IMR-90 (cell line): ENCODE results near the gene MARCO. TPM values are rescaled to one million over a fixed set of nuclear protein-coding genes. Genes with fewer than 3 reads are reported as not detected.

Source experiments
- ATAC-seq: fragments of 200-7000 bp; cut with Tn5 transposase; 2 replicates; pipeline ENCODE4 v1.9.1; 2020; ENCODE audit warnings: low read depth, mild to moderate bottlenecking, moderate library complexity
- BruUV-seq: library from RNA; stranded (reverse); fragments of 400-500 nt; replicated peaks from 2 replicates; lab custom pipeline; 2021; lab: Mats Ljungman, UMichigan
- CTCF ChIA-PET: fragments of 300-600 bp; formaldehyde crosslinking; extraction: SDS; loops from one replicate; lab custom pipeline; 2021; ENCODE audit warnings: antibody characterized with exemption; lab: Yijun Ruan, JAX
- POLR2A ChIA-PET: fragments of 300-600 bp; sonication (Branson Sonifier 250); formaldehyde crosslinking; loops from one replicate; lab custom pipeline; 2022; ENCODE audit warnings: antibody characterized with exemption; ENCODE audit not compliant: unreplicated experiment; lab: Charles Lee
- DNase-seq: peaks from one replicate; pipeline ENCODE4 v3.0.0; 2013
- H2AFZ ChIP-seq: replicated peaks from 2 replicates; pipeline ENCODE3; 2013; ENCODE audit warnings: low read length, mild to moderate bottlenecking; ENCODE audit not compliant: poor library complexity
- H2AK5ac ChIP-seq: 2 replicates; pipeline ENCODE4 v1.6.1; 2013; ENCODE audit warnings: low read depth, low read length, inconsistent platforms
- H2AK9ac ChIP-seq: replicated peaks from 2 replicates; pipeline ENCODE3; 2013; ENCODE audit warnings: mild to moderate bottlenecking, low read depth, low read length, moderate library complexity; ENCODE audit not compliant: poor library complexity
- H2BK120ac ChIP-seq: 2 replicates; pipeline ENCODE4 v1.6.1; 2013; ENCODE audit warnings: low read depth, low read length, inconsistent platforms
- H2BK15ac ChIP-seq: 3 replicates; pipeline ENCODE4 v1.6.1; 2013; ENCODE audit warnings: low read depth, low read length, inconsistent platforms
- H2BK20ac ChIP-seq: 2 replicates; pipeline ENCODE4 v1.6.1; 2013; ENCODE audit warnings: low read depth, mild to moderate bottlenecking, inconsistent platforms, low read length, moderate library complexity
- H2BK5ac ChIP-seq: 2 replicates; pipeline ENCODE4 v1.6.1; 2013; ENCODE audit warnings: mild to moderate bottlenecking, low read depth, low read length, inconsistent platforms; ENCODE audit not compliant: poor library complexity, severe bottlenecking
- H3K14ac ChIP-seq: replicated peaks from 2 replicates; pipeline ENCODE4 v1.6.1; 2013; ENCODE audit warnings: low read depth, low read length, inconsistent platforms
- H3K18ac ChIP-seq: 2 replicates; pipeline ENCODE4 v1.6.1; 2013; ENCODE audit warnings: low read depth, low read length, control low read depth
- H3K23ac ChIP-seq: 2 replicates; pipeline ENCODE4 v1.6.1; 2013; ENCODE audit warnings: low read depth, low read length, inconsistent platforms
- H3K27ac ChIP-seq: 2 replicates; pipeline ENCODE4 v1.5.1; 2013; ENCODE audit warnings: mild to moderate bottlenecking, control low read depth, low read length; ENCODE audit not compliant: insufficient read depth
- H3K27me3 ChIP-seq: 2 replicates; pipeline ENCODE4 v1.6.1; 2013; ENCODE audit warnings: low read length; ENCODE audit not compliant: control insufficient read depth, insufficient read depth
- H3K36me3 ChIP-seq: 2 replicates; pipeline ENCODE4 v1.6.1; 2013; ENCODE audit warnings: low read length, mixed read lengths; ENCODE audit not compliant: control insufficient read depth, insufficient read depth
- H3K4ac ChIP-seq: 2 replicates; pipeline ENCODE4 v1.6.1; 2013; ENCODE audit warnings: low read depth, low read length, inconsistent platforms
- H3K4me1 ChIP-seq: 2 replicates; pipeline ENCODE4 v1.6.1; 2013; ENCODE audit warnings: low read length, mixed read lengths; ENCODE audit not compliant: control insufficient read depth, insufficient read depth
- H3K4me2 ChIP-seq: 2 replicates; pipeline ENCODE4 v1.6.1; 2013; ENCODE audit warnings: low read depth, mild to moderate bottlenecking, control low read depth, low read length, moderate library complexity
- H3K4me3 ChIP-seq: 2 replicates; pipeline ENCODE4 v1.5.1; 2013; ENCODE audit warnings: low read depth, mild to moderate bottlenecking, control low read depth, low read length, moderate library complexity; ENCODE audit not compliant: insufficient read depth
- H3K56ac ChIP-seq: 2 replicates; pipeline ENCODE4 v1.6.1; 2013; ENCODE audit warnings: low read length, inconsistent platforms; ENCODE audit not compliant: insufficient read depth; ENCODE audit errors: extremely low read depth
- H3K79me1 ChIP-seq, 2 experiments: 2 replicates each; pipeline ENCODE4 v1.6.1; 2013; ENCODE audit warnings: low read length in 2 of 2, inconsistent platforms in 1 of 2, low read depth in 1 of 2
- H3K9ac ChIP-seq: 2 replicates; pipeline ENCODE4 v1.6.1; 2013; ENCODE audit warnings: low read depth, low read length, control low read depth
- H3K9me1 ChIP-seq: 2 replicates; pipeline ENCODE4 v1.6.1; 2013; ENCODE audit warnings: low read length, inconsistent platforms; ENCODE audit not compliant: insufficient read depth
- H3K9me3 ChIP-seq: 2 replicates; pipeline ENCODE4 v1.6.1; 2013; ENCODE audit warnings: low read length; ENCODE audit not compliant: control insufficient read depth, insufficient read depth
- H4K20me1 ChIP-seq: 2 replicates; pipeline ENCODE4 v1.6.1; 2013; ENCODE audit warnings: low read length, inconsistent platforms; ENCODE audit not compliant: insufficient read depth
- H4K5ac ChIP-seq: 2 replicates; pipeline ENCODE4 v1.6.1; 2013; ENCODE audit warnings: mild to moderate bottlenecking, low read depth, low read length, control low read depth
- H4K8ac ChIP-seq, 2 experiments: 2 replicates each; pipeline ENCODE4 v1.6.1; 2013; ENCODE audit warnings: low read depth in 2 of 2, low read length in 2 of 2, control low read depth in 1 of 2, inconsistent platforms in 1 of 2
- H4K91ac ChIP-seq: 2 replicates; pipeline ENCODE4 v1.6.1; 2013; ENCODE audit warnings: low read depth, low read length, inconsistent platforms; ENCODE audit not compliant: insufficient read depth
- BHLHE40 ChIP-seq: fragments of 150-350 bp; IDR thresholded peaks from 2 replicates; pipeline ENCODE4 v1.6.1; 2016; ENCODE audit warnings: mild to moderate bottlenecking, low read depth, low read length
- CEBPB ChIP-seq: IDR thresholded peaks from 2 replicates; pipeline ENCODE4 v1.6.1; 2012; ENCODE audit warnings: low read depth, low read length, improper control_type of control experiment
- CHD1 ChIP-seq: IDR thresholded peaks from 2 replicates; pipeline ENCODE4 v1.6.1; 2012; ENCODE audit warnings: low read depth, low read length, improper control_type of control experiment
- FOS ChIP-seq: fragments of 150-350 bp; IDR thresholded peaks from 2 replicates; pipeline ENCODE4 v1.6.1; 2016; ENCODE audit warnings: low read depth, low read length
- MAFK ChIP-seq: IDR thresholded peaks from 2 replicates; pipeline ENCODE4 v1.6.1; 2012; ENCODE audit warnings: low read depth, low read length, improper control_type of control experiment
- MAZ ChIP-seq: IDR thresholded peaks from 2 replicates; pipeline ENCODE4 v1.6.1; 2012; ENCODE audit warnings: low read depth, mild to moderate bottlenecking, low read length, improper control_type of control experiment, moderate library complexity, borderline replicate concordance
- MXI1 ChIP-seq: IDR thresholded peaks from 2 replicates; pipeline ENCODE4 v1.6.1; 2012; ENCODE audit warnings: low read depth, mild to moderate bottlenecking, low read length, moderate library complexity, borderline replicate concordance
- NFE2L2 ChIP-seq: fragments of 150-350 bp; IDR thresholded peaks from 2 replicates; pipeline ENCODE4 v1.6.1; 2016; ENCODE audit warnings: low read depth, mild to moderate bottlenecking, low read length
- POLR2A ChIP-seq: IDR thresholded peaks from 2 replicates; pipeline ENCODE4 v1.6.1; 2012; ENCODE audit warnings: mild to moderate bottlenecking, low read depth, low read length
- RAD21 ChIP-seq: IDR thresholded peaks from 2 replicates; pipeline ENCODE4 v1.6.1; 2012; ENCODE audit warnings: low read length, improper control_type of control experiment
- RCOR1 ChIP-seq: IDR thresholded peaks from 2 replicates; pipeline ENCODE4 v1.6.1; 2012; ENCODE audit warnings: mild to moderate bottlenecking, low read length, improper control_type of control experiment; ENCODE audit not compliant: insufficient replicate concordance
- RFX5 ChIP-seq: IDR thresholded peaks from 2 replicates; pipeline ENCODE4 v1.8.0; 2012; ENCODE audit warnings: low read depth, mild to moderate bottlenecking, low read length, moderate library complexity
- SMC3 ChIP-seq: fragments of 150-350 bp; IDR thresholded peaks from 2 replicates; pipeline ENCODE4 v1.6.1; 2016; ENCODE audit warnings: low read depth, mild to moderate bottlenecking, antibody characterized with exemption, low read length, moderate library complexity
- WGBS, 2 experiments: methylation state at CpG; one replicate each; pipeline versions ENCODE4 v1.1.5 to v1.1.7; 2013; ENCODE audit warnings: missing lambda C conversion rate in 2 of 2; ENCODE audit not compliant: insufficient read length in 1 of 2; ENCODE audit errors: extremely low coverage in 2 of 2; 5-methylcytosine and 5-hydroxymethylcytosine counted together
- dilution Hi-C: fragments of 300-500 bp; cut with HindIII; formaldehyde crosslinking; loops from one replicate; pipeline ENCODE4 v1.14.3; 2018; ENCODE audit warnings: low sequenced_read_pairs; ENCODE audit not compliant: unreplicated experiment
- in situ Hi-C: fragments of 300-500 bp; cut with MboI; formaldehyde crosslinking; loops from 3 replicates; pipeline ENCODE4 v1.14.3; 2019; ENCODE audit warnings: low sequenced_read_pairs, inconsistent platforms, mixed read lengths
- intact Hi-C: fragments of 100-400 bp; cut with micrococcal nuclease; formaldehyde crosslinking; loops from 2 replicates; pipeline ENCODE4 v1.10.0; 2022
- polyA plus RNA-seq, 3 experiments: library from polyadenylated mRNA; depleted of rRNA; stranded (reverse); fragments of >200 nt; gene quantifications; 2 replicates each; pipeline ENCODE4 v1.2.3, GENCODE V29; 2012; ENCODE audit warnings: low replicate concordance in 1 of 3
- total RNA-seq: library from RNA; depleted of rRNA; stranded (reverse); fragments of >200 nt; gene quantifications from 2 replicates; pipeline ENCODE4 v1.2.3, GENCODE V29; 2012
- TF ChIP-seq, protein P1 (sequence below): fragments of 150-350 bp; IDR thresholded peaks from 2 replicates; pipeline ENCODE4 v1.6.1; 2017; ENCODE audit warnings: mild to moderate bottlenecking, antibody characterized with exemption, low read length, low read depth
- TF ChIP-seq, protein P2 (sequence below): fragments of 150-350 bp; IDR thresholded peaks from 2 replicates; pipeline ENCODE4 v1.6.1; 2016; ENCODE audit warnings: low read depth, mild to moderate bottlenecking, low read length, moderate library complexity, borderline replicate concordance
- TF ChIP-seq, protein P3 (sequence below): conservative IDR thresholded peaks from 2 replicates; pipeline ENCODE4 v1.5.1; 2012; ENCODE audit warnings: mild to moderate bottlenecking, low read depth, low read length, improper control_type of control experiment

MARCO gene
- total and polyA plus RNA-seq, 2 of the 4 experiments (the other 2 are of a cell fraction): not detected

DNA sequence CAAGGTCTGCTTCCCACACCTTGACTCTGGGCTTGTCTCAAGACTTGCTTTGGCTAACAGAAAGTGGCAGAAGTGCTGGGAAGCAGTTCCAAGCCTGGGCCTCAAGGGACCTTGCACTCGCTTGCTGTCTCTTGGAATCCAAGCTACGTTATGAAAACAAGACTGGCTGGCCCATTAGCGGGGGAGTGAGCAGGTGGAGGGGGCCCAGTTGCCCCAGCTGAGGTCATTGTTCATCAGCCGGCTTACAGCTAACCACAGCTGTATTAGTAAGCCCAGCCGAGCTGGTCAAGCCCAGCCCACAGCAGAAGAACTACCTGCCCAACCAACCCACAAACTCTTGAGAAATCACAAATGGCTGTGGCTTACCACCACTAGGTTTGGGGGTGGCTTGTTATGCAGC lies 63.1 kb downstream of the MARCO start:
- no peak overlapping the region for H4K8ac ChIP-seq
- no peaks in the 10 kb centered on the region; the same call in 1 of the 2 replicates for H3K27me3 ChIP-seq
- no TSS peak for BruUV-seq
- ChIA-PET POLR2A (no interaction called here), CTCF (no interaction called here)
- H2AFZ ChIP-seq: no peak overlapping the region
- no peak for TF ChIP-seq NFE2L2
- no peak for TF ChIP-seq MAFK
- TF ChIP-seq BHLHE40: no peak
- TF ChIP-seq MAZ: no peak
- no peak for TF ChIP-seq POLR2A
- no peak for TF ChIP-seq SMC3
- TF ChIP-seq FOS: no peak
- no peak for TF ChIP-seq CHD1
- no peak for TF ChIP-seq CEBPB
- TF ChIP-seq, protein P1, sequence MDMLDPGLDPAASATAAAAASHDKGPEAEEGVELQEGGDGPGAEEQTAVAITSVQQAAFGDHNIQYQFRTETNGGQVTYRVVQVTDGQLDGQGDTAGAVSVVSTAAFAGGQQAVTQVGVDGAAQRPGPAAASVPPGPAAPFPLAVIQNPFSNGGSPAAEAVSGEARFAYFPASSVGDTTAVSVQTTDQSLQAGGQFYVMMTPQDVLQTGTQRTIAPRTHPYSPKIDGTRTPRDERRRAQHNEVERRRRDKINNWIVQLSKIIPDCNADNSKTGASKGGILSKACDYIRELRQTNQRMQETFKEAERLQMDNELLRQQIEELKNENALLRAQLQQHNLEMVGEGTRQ: no peak
- TF ChIP-seq MXI1: no peak
- TF ChIP-seq, protein P2, sequence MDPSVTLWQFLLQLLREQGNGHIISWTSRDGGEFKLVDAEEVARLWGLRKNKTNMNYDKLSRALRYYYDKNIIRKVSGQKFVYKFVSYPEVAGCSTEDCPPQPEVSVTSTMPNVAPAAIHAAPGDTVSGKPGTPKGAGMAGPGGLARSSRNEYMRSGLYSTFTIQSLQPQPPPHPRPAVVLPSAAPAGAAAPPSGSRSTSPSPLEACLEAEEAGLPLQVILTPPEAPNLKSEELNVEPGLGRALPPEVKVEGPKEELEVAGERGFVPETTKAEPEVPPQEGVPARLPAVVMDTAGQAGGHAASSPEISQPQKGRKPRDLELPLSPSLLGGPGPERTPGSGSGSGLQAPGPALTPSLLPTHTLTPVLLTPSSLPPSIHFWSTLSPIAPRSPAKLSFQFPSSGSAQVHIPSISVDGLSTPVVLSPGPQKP: no peak
- no peak for TF ChIP-seq RCOR1
- TF ChIP-seq, protein P3, sequence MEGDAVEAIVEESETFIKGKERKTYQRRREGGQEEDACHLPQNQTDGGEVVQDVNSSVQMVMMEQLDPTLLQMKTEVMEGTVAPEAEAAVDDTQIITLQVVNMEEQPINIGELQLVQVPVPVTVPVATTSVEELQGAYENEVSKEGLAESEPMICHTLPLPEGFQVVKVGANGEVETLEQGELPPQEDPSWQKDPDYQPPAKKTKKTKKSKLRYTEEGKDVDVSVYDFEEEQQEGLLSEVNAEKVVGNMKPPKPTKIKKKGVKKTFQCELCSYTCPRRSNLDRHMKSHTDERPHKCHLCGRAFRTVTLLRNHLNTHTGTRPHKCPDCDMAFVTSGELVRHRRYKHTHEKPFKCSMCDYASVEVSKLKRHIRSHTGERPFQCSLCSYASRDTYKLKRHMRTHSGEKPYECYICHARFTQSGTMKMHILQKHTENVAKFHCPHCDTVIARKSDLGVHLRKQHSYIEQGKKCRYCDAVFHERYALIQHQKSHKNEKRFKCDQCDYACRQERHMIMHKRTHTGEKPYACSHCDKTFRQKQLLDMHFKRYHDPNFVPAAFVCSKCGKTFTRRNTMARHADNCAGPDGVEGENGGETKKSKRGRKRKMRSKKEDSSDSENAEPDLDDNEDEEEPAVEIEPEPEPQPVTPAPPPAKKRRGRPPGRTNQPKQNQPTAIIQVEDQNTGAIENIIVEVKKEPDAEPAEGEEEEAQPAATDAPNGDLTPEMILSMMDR: no peak
- no peak for TF ChIP-seq RFX5
- no peak for TF ChIP-seq RAD21
- H2BK5ac ChIP-seq: no peak overlapping the region
- H4K5ac ChIP-seq: no peak overlapping the region
- ATAC-seq (no peak), DNase-seq (no peak)
- H4K91ac ChIP-seq: no peak overlapping the region
- no peak overlapping the region for H2BK20ac ChIP-seq
- intact Hi-C loops: no loop called here
- dilution Hi-C loops: no loop called here
- H3K56ac ChIP-seq: no peak overlapping the region
- no peak overlapping the region for H3K4ac ChIP-seq
- in situ Hi-C loops: no loop called here
- H3K4me3 ChIP-seq: no peak overlapping the region
- no peak overlapping the region for H3K14ac ChIP-seq
- H4K20me1 ChIP-seq: no peaks in the 10 kb centered on the region
- no peak overlapping the region for H3K9ac ChIP-seq
- H3K4me2 ChIP-seq: no peak overlapping the region
- no peak overlapping the region for H2BK120ac ChIP-seq
- H2AK9ac ChIP-seq: no peak overlapping the region
- no peaks in the 10 kb centered on the region for H3K9me3 ChIP-seq
- H3K4me1 ChIP-seq: no peaks in the 10 kb centered on the region
- no peak overlapping the region for H3K23ac ChIP-seq
- H3K79me1 ChIP-seq: no peaks in the 10 kb centered on the region
- H2BK15ac ChIP-seq: no peak overlapping the region
- no peaks in the 10 kb centered on the region for H3K36me3 ChIP-seq
- H2AK5ac ChIP-seq: no peak overlapping the region
- H3K18ac ChIP-seq: no peak overlapping the region
- H3K27ac ChIP-seq: no peak overlapping the region
- no CpG with 5 or more reads among the region's 5 CpGs for WGBS, 2 experiments
- H3K9me1 ChIP-seq: no peaks in the 10 kb centered on the region
